Astrocyte of the hippocampus (primary cell): ENCODE data around the gene CTF1.

Source experiments
- DNase-seq: peaks from one replicate; pipeline ENCODE4 v3.0.0; 2011; ENCODE audit warnings: low read depth, low spot score

CTF1 gene

GRCh38 chr16:30907064-30907463 is 10.7 kb downstream of the CTF1 start:
- DNase-seq, result no peak

GRCh38 chr16:30910427-30911029 is 14.1 kb downstream of the CTF1 start:
- no peak for DNase-seq

GRCh38 chr16:30912794-30913412 is 16.5 kb downstream of the CTF1 start:
- no peak for DNase-seq

- DNase-seq, result no peak
These were observed 18.4 kb downstream of the CTF1 start for GRCh38 chr16:30914830-30915229.

- DNase-seq, result no peak
These were observed 22.2 kb downstream of the CTF1 start for GRCh38 chr16:30918614-30919013.

GRCh38 chr16:30920891-30921290 is 24.5 kb downstream of the CTF1 start:
- DNase-seq, result no peak

- no peak for DNase-seq
These were observed 25.0 kb downstream of the CTF1 start for GRCh38 chr16:30921459-30921747.

- peak; percentile 96 for DNase-seq
These were observed 25.5 kb downstream of the CTF1 start for GRCh38 chr16:30921748-30922419.

GRCh38 chr16:30922420-30922959 is 26.1 kb downstream of the CTF1 start:
- DNase-seq, result peak; percentile 100

- peak; percentile 100 for DNase-seq
These were observed 26.6 kb downstream of the CTF1 start for GRCh38 chr16:30922960-30923535.

- peak; percentile 31 for DNase-seq
These were observed 27.2 kb downstream of the CTF1 start, which contains the start of gene FBXL19 for GRCh38 chr16:30923554-30924075. FBXL19 (plus strand) TSS chr16:30923572; CDS start chr16:30925755, 2,183 bp downstream.

- peak; percentile 31 for DNase-seq
These were observed 27.9 kb downstream of the CTF1 start for GRCh38 chr16:30924076-30924912.

- no peak for DNase-seq
These were observed 28.7 kb downstream of the CTF1 start for GRCh38 chr16:30924913-30925631.

GRCh38 chr16:30925632-30925987 is 29.2 kb downstream of the CTF1 start:
- DNase-seq, result no peak

GRCh38 chr16:30925995-30926811 is 29.8 kb downstream of the CTF1 start:
- DNase-seq, result no peak

GRCh38 chr16:30926937-30927788 is 30.7 kb downstream of the CTF1 start:
- no peak for DNase-seq

- DNase-seq, result peak; percentile 63
These were observed 31.5 kb downstream of the CTF1 start for GRCh38 chr16:30927789-30928378.

GRCh38 chr16:30928390-30928789 is 32.0 kb downstream of the CTF1 start:
- DNase-seq, result no peak

- DNase-seq, result no peak
These were observed 32.8 kb downstream of the CTF1 start for GRCh38 chr16:30929167-30929566.
